Cardiac muscle cell (in vitro differentiated cells and primary cell): ENCODE data around the gene BUB1B. TPM values are rescaled to one million over a fixed set of nuclear protein-coding genes. Genes with fewer than 3 reads are reported as not detected.

ENCODE experiments used
- DNase-seq, 2 donors: peaks; one replicate each; pipeline versions ENCODE4 v3.0.0 to v3.0.0-alpha.2; 2010 to 2017; ENCODE audit warnings: low read depth in 1 of 2, low spot score in 1 of 2
- H3K27ac ChIP-seq: fragments of 200-600 bp; sonication (generic); 2 replicates; pipeline ENCODE4 v1.5.1; 2016
- H3K27me3 ChIP-seq: fragments of 200-600 bp; sonication (generic); 2 replicates; pipeline ENCODE4 v1.6.0; 2016; ENCODE audit warnings: control low read depth
- H3K36me3 ChIP-seq: fragments of 200-600 bp; sonication (generic); 2 replicates; pipeline ENCODE4 v1.5.1; 2016; ENCODE audit warnings: control low read depth
- H3K4me1 ChIP-seq: fragments of 200-600 bp; sonication (generic); 2 replicates; pipeline ENCODE4 v1.8.1; 2017; ENCODE audit warnings: low read depth, mild to moderate bottlenecking, mixed run types
- H3K4me3 ChIP-seq: fragments of 200-600 bp; sonication (generic); 2 replicates; pipeline ENCODE4 v1.5.1; 2016; ENCODE audit warnings: mild to moderate bottlenecking
- H3K9me3 ChIP-seq: fragments of 200-600 bp; sonication (generic); 2 replicates; pipeline ENCODE4 v1.5.1; 2017; ENCODE audit warnings: low read depth, mild to moderate bottlenecking, control low read depth
- polyA plus RNA-seq: library from polyadenylated mRNA; unstranded; fragments of >200 nt; fragmentation: Nextera tagmentation; extraction: Ambion mirVana; gene quantifications from 2 replicates; pipeline ENCODE4 v1.2.1, GENCODE V29; 2016
- total RNA-seq: library from RNA; depleted of rRNA; stranded (reverse); fragments of >200 nt; gene quantifications from 2 replicates; pipeline ENCODE4 v1.2.3, GENCODE V29; 2016
- TF ChIP-seq, protein P1 (sequence below): IDR thresholded peaks from 2 replicates; pipeline ENCODE4 v1.5.1; 2012; ENCODE audit warnings: low read depth, mild to moderate bottlenecking, low read length

Gene BUB1B
- total and polyA plus RNA-seq, 2 experiments from 2014 or later = 10.1 to 157 TPM

DNA sequence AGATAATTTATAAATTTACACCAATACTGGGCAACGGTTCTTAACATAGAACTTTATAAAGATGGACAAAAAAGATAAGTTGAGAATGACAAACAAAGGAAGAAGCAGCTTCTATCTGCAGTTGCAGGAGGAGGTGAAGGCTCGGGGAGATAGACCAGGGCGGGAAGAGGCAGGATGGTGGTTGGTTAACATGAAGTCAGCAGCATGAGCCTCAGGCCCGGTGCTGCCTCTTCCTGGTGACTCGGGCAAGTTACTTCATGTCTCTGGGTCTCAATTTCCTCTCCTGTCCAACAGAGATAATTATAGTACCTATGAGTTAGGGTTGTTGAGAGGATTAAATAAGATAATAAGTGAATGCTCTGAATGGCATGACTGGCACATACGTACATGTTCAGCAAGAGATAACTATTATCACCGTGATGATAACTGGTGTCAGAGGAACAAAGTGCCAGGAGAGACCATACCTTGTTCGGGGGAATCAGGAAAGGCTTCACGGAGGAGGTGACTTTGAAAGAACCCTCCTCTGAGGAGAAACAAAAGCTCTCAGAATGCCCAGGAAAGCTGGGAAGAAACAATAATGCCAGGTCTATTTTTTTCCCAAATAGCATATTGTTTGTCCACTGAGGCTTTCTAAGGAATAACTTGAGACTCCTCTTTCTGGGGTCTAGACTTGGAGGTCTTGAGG is 82.4 kb downstream of the BUB1B start:
- H3K4me1 ChIP-seq = peaks cover 16% of the 10 kb centered on the region
- no peaks in the 10 kb centered on the region for H3K36me3 ChIP-seq
- no peak for DNase-seq
- H3K27me3 ChIP-seq = no peaks in the 10 kb centered on the region
- TF ChIP-seq, protein P1, sequence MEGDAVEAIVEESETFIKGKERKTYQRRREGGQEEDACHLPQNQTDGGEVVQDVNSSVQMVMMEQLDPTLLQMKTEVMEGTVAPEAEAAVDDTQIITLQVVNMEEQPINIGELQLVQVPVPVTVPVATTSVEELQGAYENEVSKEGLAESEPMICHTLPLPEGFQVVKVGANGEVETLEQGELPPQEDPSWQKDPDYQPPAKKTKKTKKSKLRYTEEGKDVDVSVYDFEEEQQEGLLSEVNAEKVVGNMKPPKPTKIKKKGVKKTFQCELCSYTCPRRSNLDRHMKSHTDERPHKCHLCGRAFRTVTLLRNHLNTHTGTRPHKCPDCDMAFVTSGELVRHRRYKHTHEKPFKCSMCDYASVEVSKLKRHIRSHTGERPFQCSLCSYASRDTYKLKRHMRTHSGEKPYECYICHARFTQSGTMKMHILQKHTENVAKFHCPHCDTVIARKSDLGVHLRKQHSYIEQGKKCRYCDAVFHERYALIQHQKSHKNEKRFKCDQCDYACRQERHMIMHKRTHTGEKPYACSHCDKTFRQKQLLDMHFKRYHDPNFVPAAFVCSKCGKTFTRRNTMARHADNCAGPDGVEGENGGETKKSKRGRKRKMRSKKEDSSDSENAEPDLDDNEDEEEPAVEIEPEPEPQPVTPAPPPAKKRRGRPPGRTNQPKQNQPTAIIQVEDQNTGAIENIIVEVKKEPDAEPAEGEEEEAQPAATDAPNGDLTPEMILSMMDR = no peak
- H3K27ac ChIP-seq = no peak overlapping the region
- no peak overlapping the region for H3K4me3 ChIP-seq
- no peaks in the 10 kb centered on the region for H3K9me3 ChIP-seq

DNA sequence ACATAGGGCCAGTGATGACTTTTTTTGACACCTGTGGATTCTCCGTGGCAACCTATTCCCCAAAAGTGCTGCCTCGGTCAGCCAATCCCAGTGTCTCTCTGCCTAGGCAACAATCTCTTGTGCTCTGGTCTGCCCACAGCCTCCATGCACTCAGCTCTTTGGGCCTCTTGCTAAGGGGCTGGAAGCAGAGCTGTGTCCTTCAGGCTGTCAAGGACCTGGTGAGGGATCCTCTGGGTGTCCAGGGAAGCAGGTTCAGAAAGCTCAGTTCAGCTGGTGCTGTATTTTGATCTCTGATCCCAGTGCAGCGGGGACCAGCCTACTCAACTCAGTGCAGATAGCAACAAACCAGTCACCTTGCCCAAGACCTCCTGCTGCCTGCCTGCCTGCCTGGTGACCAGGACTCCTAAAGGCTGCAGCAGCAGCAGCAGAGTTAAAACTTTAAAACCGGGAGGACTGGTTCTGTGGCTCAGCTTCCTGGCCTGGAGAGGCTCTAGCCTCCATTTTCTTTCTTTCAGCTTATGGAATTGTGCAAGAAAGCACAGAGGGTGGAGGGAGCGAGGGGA is 84.2 kb downstream of the BUB1B start:
- TF ChIP-seq, protein P1 = no peak
- no peak overlapping the region for H3K4me3 ChIP-seq
- no peaks in the 10 kb centered on the region for H3K9me3 ChIP-seq
- no peak overlapping the region for H3K27ac ChIP-seq
- DNase-seq = no peak
- peaks cover 6% of the 10 kb centered on the region for H3K4me1 ChIP-seq
- no peaks in the 10 kb centered on the region for H3K36me3 ChIP-seq
- peaks cover under 1% of the 10 kb centered on the region for H3K27me3 ChIP-seq

DNA sequence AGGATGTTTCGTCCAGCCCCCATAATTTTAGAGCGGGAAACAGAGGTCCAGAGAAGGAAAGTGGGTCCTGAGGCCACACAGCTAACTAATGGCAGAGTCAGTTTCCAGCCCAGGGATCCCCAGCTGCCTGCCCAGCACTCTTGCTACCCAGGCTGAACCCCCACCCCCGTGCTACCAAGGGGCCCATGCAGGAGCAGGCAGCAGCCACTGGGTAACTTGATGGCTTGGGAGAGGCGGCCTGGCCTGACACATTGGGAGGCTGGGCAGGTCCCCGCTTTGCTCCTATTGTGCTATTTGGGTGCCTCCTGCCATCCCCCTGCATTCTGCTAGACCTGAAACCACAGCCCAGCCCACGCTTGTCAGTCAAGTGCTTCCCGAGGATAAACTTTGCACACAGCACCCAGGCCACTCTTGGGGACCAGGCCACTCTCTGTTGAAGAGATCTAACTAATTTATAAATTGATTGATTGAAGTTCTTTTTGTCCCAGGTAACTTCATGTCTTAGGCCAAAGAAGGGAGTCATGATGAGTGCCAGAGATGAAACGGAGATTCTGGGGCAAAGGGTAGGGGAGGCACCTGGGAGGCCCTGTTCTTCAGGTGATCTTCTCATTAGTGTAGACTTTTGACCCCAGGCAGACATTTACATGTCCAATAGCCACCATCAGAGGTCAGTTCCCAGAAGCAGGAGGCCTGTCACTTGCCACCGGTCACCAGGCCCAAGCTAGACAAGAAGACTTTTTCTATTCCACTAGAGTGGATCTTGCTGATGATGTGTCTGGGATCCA is 85.0 kb downstream of the BUB1B start:
- peaks cover 6% of the 10 kb centered on the region for H3K4me1 ChIP-seq
- DNase-seq = no peak
- H3K9me3 ChIP-seq = no peaks in the 10 kb centered on the region
- peaks cover 8% of the 10 kb centered on the region for H3K27me3 ChIP-seq
- no peak overlapping the region for H3K4me3 ChIP-seq
- H3K27ac ChIP-seq = no peak overlapping the region
- TF ChIP-seq, protein P1 = no peak
- H3K36me3 ChIP-seq = no peaks in the 10 kb centered on the region

DNA sequence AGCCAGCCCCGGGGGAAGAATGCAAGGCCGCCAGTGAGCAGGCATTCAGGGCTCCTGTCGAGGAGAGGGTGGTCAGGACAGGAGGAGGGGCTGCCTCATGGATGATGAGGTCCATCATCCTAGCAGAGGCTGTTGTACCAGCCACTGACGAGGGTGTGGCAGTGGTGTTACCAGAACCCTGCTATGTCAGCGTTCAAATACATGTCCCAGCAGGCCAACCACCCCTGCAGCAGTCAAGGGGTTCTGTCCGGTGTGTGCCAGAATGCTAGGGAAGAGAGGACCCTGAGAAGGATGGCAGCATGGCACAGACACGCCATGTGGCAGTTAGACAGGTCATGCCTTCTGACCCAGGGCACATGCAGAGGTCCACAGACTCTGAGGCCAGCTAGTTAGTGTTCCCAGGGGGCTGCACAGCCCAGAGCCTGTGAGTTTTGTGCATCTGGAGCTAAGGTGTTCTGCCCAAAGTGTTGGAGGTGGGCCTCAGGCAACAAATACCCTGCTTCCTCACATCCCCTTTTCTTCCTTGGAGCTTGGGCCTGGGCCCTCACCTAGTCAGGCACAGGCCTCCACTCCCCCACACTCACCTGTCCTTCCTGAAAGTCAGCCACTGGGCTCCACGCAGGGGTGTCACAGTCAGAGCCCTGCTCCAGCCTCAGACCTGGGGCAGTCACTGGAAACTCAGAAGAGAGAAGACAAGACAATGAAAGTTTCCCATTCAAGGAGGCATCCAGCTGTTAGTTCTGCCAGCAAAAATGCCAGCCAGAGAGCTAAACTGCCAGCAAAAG is 85.8 kb downstream of the BUB1B start:
- H3K27ac ChIP-seq = no peak overlapping the region
- no peaks in the 10 kb centered on the region for H3K36me3 ChIP-seq
- no peaks in the 10 kb centered on the region for H3K9me3 ChIP-seq
- no peak overlapping the region for H3K4me3 ChIP-seq
- TF ChIP-seq, protein P1 = no peak
- peaks cover 6% of the 10 kb centered on the region for H3K4me1 ChIP-seq
- peaks cover 16% of the 10 kb centered on the region for H3K27me3 ChIP-seq
- DNase-seq = no peak

DNA sequence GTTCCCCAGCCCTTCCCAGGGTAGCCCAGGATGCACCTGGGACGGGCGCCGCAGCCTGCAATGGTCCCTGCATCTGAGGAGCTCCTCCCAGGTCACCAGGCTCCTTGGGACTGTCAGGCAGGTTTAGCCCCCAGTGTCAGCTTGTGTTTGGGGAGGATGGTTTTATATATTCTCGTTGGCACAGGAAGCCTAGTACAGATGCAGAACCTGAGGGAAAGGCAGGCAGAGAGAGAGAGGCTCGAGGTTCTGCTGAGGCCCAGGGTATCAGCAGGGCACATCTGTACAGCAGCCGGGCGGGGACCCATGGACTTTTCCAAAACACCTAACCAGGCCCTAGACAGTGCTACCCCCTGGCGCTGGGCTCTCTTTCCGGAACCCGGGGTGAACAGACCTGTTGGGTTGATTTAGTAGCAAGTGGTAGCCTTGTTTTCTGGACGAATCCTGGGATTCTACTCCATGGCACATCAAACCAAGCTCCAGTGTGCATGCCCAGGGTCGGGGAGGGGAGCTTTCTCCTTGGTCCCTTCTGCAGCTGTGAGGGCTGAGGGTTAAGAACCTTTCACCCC is 86.6 kb downstream of the BUB1B start:
- H3K9me3 ChIP-seq = no peaks in the 10 kb centered on the region
- peaks cover 24% of the 10 kb centered on the region for H3K27me3 ChIP-seq
- no peak overlapping the region for H3K27ac ChIP-seq
- H3K4me3 ChIP-seq = no peak overlapping the region
- H3K36me3 ChIP-seq = no peaks in the 10 kb centered on the region
- TF ChIP-seq, protein P1 = no peak
- peaks cover 6% of the 10 kb centered on the region for H3K4me1 ChIP-seq
- no peak for DNase-seq
